ENCODE data around the gene TSFM.

Gene TSFM

GRCh38 chr12:57751788-57752667, 30.6 kb upstream of the TSFM start, which contains the start of gene CDK4:
TSS of gene CDK4 (minus strand) at chr12:57752310. CDS start at chr12:57751717, 593 bp downstream.
- Histone ChIP-seq H2AFZ (ENCODE audit: low read depth, low read length) (peak within 1 kb of the TSS; percentile 14), H3K27me3 (ENCODE audit: insufficient read depth, low read length) (no peaks in the 10 kb centered on the region), H3K36me3 (ENCODE audit: insufficient read depth, low read length) (peaks cover 37% of the 10 kb centered on the region), H3K4me1 (ENCODE audit: insufficient read depth, low read length) (peaks cover 40% of the 10 kb centered on the region), H3K4me3 (ENCODE audit: low read length) (peak within 1 kb of the TSS; percentile 79), H3K9me3 (ENCODE audit: low read length) (no peaks in the 10 kb centered on the region)

DNA sequence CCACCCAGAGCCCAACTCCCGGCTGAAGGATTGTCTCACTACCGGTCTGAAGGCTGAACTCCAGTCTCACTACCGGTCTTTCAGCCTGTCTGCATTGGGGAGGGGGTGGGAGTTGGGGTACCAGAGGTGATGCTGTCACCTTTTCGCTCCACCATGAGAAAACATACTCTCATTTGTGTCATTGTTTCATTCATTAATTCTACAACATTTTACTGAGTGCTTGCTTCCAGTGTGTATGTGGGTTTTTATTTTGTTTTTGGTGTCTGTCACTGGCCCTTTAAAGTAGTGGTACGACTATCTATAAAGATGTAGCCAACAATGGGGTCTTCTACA, 30.0 kb upstream of the TSFM start:
- Histone ChIP-seq H3K4me3 (ENCODE audit: low read length) (peak overlapping the region; percentile 37), H3K4me1 (ENCODE audit: insufficient read depth, low read length) (peaks cover 40% of the 10 kb centered on the region), H2AFZ (ENCODE audit: low read depth, low read length) (no peak overlapping the region), H3K9me3 (ENCODE audit: low read length) (no peaks in the 10 kb centered on the region), H3K36me3 (ENCODE audit: insufficient read depth, low read length) (peaks cover 34% of the 10 kb centered on the region), H3K27me3 (ENCODE audit: insufficient read depth, low read length) (no peaks in the 10 kb centered on the region)

DNA sequence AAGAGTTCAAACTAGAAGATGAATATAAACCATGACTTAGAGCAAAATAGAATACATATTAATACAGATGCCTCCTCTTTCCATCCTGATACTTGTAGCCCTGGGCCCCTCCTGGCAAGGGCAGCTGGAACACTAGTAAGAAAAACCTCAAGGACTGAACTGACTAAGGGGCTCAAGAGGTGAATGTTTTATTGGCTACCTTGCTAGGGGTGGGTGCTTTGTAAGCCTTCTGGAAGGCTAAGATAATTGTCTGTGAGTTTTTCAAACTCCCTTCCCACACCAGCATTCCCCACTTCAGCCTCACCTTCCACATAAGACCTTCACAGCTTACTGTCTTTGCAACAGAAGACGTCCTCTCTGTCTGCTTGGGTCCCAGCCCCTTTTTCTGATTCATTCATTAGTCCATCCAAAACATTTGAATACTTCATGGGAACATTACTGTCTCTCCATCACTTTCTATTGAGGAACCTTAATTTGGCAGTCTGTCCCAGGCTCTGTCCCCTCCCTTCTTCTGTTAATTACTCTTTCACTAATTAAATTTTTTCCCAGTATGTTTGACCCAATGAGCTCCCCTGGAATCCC, 28.7 kb upstream of the TSFM start:
- H2AFZ ChIP-seq (ENCODE audit: low read depth, low read length) = no peak overlapping the region
- H3K36me3 ChIP-seq (ENCODE audit: insufficient read depth, low read length) = peaks cover 37% of the 10 kb centered on the region
- no peaks in the 10 kb centered on the region for H3K27me3 ChIP-seq (ENCODE audit: insufficient read depth, low read length)
- H3K4me1 ChIP-seq (ENCODE audit: insufficient read depth, low read length) = peaks cover 40% of the 10 kb centered on the region
- no peaks in the 10 kb centered on the region for H3K9me3 ChIP-seq (ENCODE audit: low read length)
- peak overlapping the region; percentile 56 for H3K4me3 ChIP-seq (ENCODE audit: low read length)

- peaks cover 40% of the 10 kb centered on the region for H3K4me1 ChIP-seq (ENCODE audit: insufficient read depth, low read length)
- H3K27me3 ChIP-seq (ENCODE audit: insufficient read depth, low read length) = no peaks in the 10 kb centered on the region
- peaks cover 34% of the 10 kb centered on the region for H3K36me3 ChIP-seq (ENCODE audit: insufficient read depth, low read length)
- no peaks in the 10 kb centered on the region for H3K9me3 ChIP-seq (ENCODE audit: low read length)
- H3K4me3 ChIP-seq (ENCODE audit: low read length) = peak within 1 kb of the TSS; percentile 61
- no peak within 1 kb of the TSS for H2AFZ ChIP-seq (ENCODE audit: low read depth, low read length)
Observed at GRCh38 chr12:57754411-57755193, 28.0 kb upstream of the TSFM start, which contains the start of gene MARCHF9. TSS of gene MARCHF9 (plus strand) at chr12:57755103. CDS start at chr12:57755529, 426 bp downstream.

DNA sequence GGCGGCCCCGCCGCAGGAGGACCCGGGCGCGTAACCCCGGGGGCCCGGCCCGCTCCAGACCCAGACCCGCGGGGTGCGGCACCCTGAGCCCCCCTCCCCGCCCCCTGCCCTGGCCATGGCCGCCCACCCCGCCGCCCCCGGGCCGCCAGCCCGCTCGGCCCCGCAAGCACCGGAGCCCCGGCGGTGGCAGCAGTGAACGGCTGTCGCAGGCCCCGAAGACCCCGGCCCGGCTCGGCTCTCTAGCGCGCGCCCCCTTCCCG, 27.5 kb upstream of the TSFM start:
- Histone ChIP-seq H3K4me1 (ENCODE audit: insufficient read depth, low read length) (peaks cover 40% of the 10 kb centered on the region), H3K27me3 (ENCODE audit: insufficient read depth, low read length) (no peaks in the 10 kb centered on the region), H3K4me3 (ENCODE audit: low read length) (peak overlapping the region; percentile 61)

DNA sequence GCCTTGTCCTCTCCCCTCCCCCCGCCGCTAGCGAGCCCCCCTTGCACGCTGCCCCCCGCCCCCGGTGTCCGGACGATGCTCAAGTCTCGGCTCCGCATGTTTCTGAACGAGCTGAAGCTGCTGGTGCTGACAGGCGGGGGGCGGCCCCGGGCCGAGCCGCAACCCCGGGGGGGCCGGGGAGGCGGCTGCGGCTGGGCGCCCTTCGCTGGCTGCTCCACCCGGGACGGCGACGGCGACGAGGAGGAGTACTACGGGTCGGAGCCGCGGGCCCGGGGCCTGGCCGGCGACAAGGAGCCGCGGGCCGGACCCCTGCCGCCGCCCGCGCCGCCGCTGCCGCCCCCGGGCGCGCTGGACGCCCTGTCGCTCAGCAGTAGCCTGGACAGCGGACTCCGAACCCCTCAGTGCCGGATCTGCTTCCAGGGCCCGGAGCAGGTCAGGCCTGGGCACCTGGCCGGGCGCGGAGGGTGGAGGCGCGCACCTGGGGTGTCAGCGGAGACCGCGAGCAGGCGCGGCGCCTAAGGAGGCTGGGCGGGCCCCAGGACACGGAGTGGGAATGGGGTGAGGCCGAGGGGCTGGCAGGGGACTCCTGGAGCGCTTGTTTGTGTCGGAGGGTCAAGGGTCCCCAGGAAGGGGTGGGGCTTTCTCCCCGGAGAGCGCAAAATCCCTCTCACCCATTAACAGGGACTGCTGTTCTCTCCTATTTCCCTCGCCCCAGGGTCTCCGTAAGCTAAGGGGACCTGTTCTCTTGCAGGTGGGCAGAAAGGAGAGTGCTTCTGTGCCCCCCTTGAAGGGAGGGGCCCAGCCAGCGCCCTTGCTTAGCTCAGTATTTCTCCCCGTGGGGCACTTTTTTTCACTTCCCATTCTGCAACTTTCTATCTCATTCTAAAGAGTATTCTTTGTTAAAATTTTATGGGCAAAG, 26.9 kb upstream of the TSFM start:
- Histone ChIP-seq H3K4me3 (ENCODE audit: low read length) (peak overlapping the region; percentile 61), H3K36me3 (ENCODE audit: insufficient read depth, low read length) (peaks cover 32% of the 10 kb centered on the region), H3K27me3 (ENCODE audit: insufficient read depth, low read length) (no peaks in the 10 kb centered on the region), H3K4me1 (ENCODE audit: insufficient read depth, low read length) (peaks cover 36% of the 10 kb centered on the region), H2AFZ (ENCODE audit: low read depth, low read length) (no peak overlapping the region), H3K9me3 (ENCODE audit: low read length) (no peaks in the 10 kb centered on the region)

More for the DNA sequence above, 27.5 kb upstream of the TSFM start:
- peaks cover 36% of the 10 kb centered on the region for H3K36me3 ChIP-seq (ENCODE audit: insufficient read depth, low read length)
- H2AFZ ChIP-seq (ENCODE audit: low read depth, low read length) = no peak overlapping the region
- H3K9me3 ChIP-seq (ENCODE audit: low read length) = no peaks in the 10 kb centered on the region

GRCh38 chr12:57756406-57757341, 25.9 kb upstream of the TSFM start:
- H3K4me3 ChIP-seq (ENCODE audit: low read length) = peak overlapping the region; percentile 61
- H3K27me3 ChIP-seq (ENCODE audit: insufficient read depth, low read length) = no peaks in the 10 kb centered on the region
- no peak overlapping the region for H2AFZ ChIP-seq (ENCODE audit: low read depth, low read length)
- H3K9me3 ChIP-seq (ENCODE audit: low read length) = no peaks in the 10 kb centered on the region
- H3K36me3 ChIP-seq (ENCODE audit: insufficient read depth, low read length) = peaks cover 29% of the 10 kb centered on the region
- H3K4me1 ChIP-seq (ENCODE audit: insufficient read depth, low read length) = peaks cover 30% of the 10 kb centered on the region

GRCh38 chr12:57757771-57758170, 24.8 kb upstream of the TSFM start:
- Histone ChIP-seq H3K4me1 (ENCODE audit: insufficient read depth, low read length) (peaks cover 27% of the 10 kb centered on the region), H3K9me3 (ENCODE audit: low read length) (no peaks in the 10 kb centered on the region), H3K36me3 (ENCODE audit: insufficient read depth, low read length) (peaks cover 31% of the 10 kb centered on the region), H3K27me3 (ENCODE audit: insufficient read depth, low read length) (no peaks in the 10 kb centered on the region), H3K4me3 (ENCODE audit: low read length) (no peak overlapping the region), H2AFZ (ENCODE audit: low read depth, low read length) (no peak overlapping the region)

- no peak overlapping the region for H2AFZ ChIP-seq (ENCODE audit: low read depth, low read length)
- H3K4me1 ChIP-seq (ENCODE audit: insufficient read depth, low read length) = peaks cover 17% of the 10 kb centered on the region
- H3K36me3 ChIP-seq (ENCODE audit: insufficient read depth, low read length) = peaks cover 31% of the 10 kb centered on the region
- H3K4me3 ChIP-seq (ENCODE audit: low read length) = no peak overlapping the region
- no peaks in the 10 kb centered on the region for H3K9me3 ChIP-seq (ENCODE audit: low read length)
- no peaks in the 10 kb centered on the region for H3K27me3 ChIP-seq (ENCODE audit: insufficient read depth, low read length)
Observed at GRCh38 chr12:57758552-57759359, 23.8 kb upstream of the TSFM start.

GRCh38 chr12:57759360-57759980, 23.1 kb upstream of the TSFM start:
- H3K36me3 ChIP-seq (ENCODE audit: insufficient read depth, low read length) = peaks cover 31% of the 10 kb centered on the region
- no peaks in the 10 kb centered on the region for H3K27me3 ChIP-seq (ENCODE audit: insufficient read depth, low read length)
- peaks cover 10% of the 10 kb centered on the region for H3K4me1 ChIP-seq (ENCODE audit: insufficient read depth, low read length)
- H3K4me3 ChIP-seq (ENCODE audit: low read length) = no peak overlapping the region
- no peaks in the 10 kb centered on the region for H3K9me3 ChIP-seq (ENCODE audit: low read length)
- no peak overlapping the region for H2AFZ ChIP-seq (ENCODE audit: low read depth, low read length)
